ENCODE measurements around the gene MNX1.

The MNX1 gene

DNA sequence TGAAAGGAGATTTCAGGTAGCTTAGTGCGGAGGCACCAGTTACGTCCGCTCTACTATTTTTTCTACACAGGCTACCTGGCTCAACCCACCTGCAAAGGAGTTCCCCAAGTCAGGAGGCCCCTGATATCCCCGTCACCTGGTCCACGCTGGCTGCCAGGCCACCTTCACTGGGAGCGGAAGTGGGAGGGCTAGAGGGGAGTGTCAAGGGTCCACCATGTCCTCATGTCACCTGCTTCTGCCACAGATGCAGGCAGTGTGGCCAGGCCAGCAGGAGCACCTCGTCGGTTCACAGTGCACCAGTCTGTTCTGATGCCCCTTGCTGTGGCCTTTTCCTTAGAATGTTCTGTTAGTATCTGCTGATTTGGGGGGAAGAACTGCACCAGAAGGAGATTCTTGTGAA is 44.1 kb downstream of the MNX1 start:
- FAIRE-seq, result no peak

DNA sequence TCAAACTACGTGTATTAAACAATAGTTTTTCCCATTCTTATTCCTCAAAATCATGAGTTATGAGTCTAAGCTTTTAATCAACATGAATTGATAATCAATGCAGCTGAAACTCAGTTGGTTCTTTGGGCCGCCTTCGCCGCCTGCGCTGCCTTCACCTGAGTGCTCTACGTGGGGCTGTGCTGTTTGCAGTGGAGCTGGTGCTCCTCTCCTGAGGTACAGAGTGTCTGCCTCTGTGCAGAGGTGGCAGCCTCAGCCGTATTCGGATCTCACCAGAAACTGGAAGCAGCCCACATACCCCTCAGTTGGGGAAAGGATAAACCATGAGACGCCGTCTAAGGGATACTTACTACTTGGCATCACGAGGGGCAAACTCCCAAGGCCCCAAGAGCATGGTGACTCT is 45.5 kb downstream of the MNX1 start:
- FAIRE-seq, result no peak

DNA sequence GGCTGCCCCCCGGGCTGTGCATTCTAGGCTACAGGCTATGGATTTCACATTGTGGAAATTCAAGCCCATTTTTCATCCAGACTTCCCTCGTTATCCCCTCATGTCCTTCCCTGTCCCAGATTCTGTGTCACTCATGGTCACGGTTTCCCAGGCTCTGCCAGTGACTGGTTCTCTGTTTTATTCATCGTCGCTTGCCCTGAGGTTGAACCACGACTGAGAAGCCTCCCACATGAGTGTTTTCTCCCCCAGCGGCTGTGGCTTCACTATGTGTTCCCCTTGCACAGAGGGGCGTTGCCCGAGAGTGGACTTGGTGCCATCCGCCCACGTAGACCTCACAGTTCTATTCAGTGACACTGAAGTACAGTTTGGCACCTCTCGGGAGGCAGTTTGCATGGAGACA is 47.0 kb downstream of the MNX1 start:
- FAIRE-seq, result no peak

DNA sequence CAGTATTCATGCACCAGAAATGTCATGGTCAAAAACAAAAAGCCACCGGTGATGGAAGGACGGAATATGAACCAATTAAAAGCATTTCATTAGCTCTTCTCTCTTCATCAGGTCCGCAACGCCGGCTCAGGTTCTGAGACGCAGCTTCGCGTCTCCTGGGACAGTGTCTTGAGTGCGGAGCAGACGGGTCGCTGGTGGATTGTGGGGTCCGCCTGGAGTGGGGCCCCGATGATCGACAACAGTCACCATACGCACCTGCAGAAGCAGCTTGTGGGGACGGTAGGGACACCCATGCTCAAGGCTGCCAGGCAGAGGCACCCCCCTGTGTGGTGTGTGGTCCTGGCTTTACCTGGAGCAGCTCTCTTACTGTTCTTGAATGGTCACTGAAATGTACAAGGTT is 47.6 kb downstream of the MNX1 start:
- no peak for FAIRE-seq

DNA sequence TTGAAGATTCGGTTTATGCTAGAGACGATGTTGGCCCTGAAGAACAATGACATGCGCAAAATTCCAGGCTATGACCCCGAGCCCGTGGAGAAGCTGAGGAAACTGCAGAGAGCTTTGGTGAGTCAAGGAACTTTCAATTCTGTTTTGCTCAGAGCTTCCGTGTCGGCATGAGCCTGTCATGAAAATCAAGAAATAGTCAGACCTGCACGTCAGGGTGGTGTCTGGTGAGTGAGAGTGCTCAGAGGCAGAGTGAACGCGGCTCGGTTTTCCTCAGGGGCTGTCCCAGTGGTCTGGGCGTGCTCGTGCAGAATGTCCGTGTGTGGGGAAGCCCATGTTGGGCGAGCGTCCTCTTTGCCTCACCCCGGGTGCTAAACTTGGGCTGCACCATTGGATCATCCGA is 48.3 kb downstream of the MNX1 start:
- no peak for FAIRE-seq

DNA sequence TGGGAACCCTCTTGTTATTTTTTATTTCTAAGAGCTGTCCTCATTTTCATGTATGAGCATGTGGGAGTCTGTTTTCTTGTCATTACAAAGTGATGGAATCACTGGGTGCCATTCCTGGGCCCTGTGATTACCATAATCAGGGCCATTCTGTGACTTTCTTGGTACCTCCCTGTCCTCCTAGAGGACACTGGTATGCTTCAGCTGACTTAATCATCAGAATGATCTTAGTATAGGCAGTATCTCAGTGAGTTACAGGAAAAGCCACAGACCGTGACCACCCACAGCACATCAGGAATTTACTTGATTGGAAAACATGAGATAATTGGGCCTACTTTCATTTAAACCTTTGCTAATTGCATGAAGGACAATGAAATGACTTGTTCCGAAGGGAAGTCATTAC is 53.7 kb downstream of the MNX1 start:
- FAIRE-seq, result no peak

DNA sequence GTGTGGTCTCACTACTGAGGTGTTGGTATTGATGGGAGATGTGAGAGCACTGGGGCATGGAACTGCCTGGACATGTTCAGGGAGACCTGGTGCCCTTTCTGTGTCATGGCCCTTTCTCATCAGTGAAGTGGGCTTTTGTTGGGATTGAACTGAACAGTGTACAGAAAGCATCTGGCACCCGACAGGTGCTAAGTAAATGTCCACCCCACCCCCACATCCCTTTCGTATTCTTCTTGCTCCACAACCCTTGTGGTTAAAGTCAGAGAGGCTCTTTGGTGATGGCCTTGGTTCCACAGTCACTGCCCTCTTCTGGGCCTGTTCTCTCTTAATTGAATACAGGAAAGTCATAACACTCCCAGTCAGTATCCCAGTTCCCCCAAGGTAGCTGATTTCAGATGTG is 55.5 kb downstream of the MNX1 start:
- no peak for FAIRE-seq
